Panc1 (cell line): ENCODE data around the gene RFPL1. TPM values are rescaled to one million over a fixed set of nuclear protein-coding genes. Genes with fewer than 3 reads are reported as not detected.
A peak's percentile ranks its signal among the peaks of the same experiment; 100 is the strongest.

ENCODE experiments used
- ATAC-seq: fragments of 200-7000 bp; cut with Tn5 transposase; 2 replicates; pipeline ENCODE4 v1.9.1; 2020; ENCODE audit warnings: mild to moderate bottlenecking, moderate library complexity
- BruUV-seq: library from RNA; stranded (reverse); fragments of 400-500 nt; replicated peaks from 2 replicates; lab custom pipeline; 2021; lab: Mats Ljungman, UMichigan
- CTCF ChIA-PET: fragments of 300-600 bp; sonication (Branson Sonifier 250); formaldehyde crosslinking; loops from one replicate; lab custom pipeline; 2022; ENCODE audit warnings: antibody characterized with exemption; lab: Charles Lee
- POLR2A ChIA-PET: fragments of 300-600 bp; sonication (Branson Sonifier 250); formaldehyde crosslinking; loops from one replicate; lab custom pipeline; 2022; ENCODE audit warnings: antibody characterized with exemption; lab: Charles Lee
- DNase-seq: peaks from one replicate; pipeline ENCODE4 v3.0.0-alpha.2; 2010; ENCODE audit warnings: low read depth, low spot score
- H3K27ac ChIP-seq: 2 replicates; pipeline ENCODE4 v1.5.1; 2011; ENCODE audit warnings: mild to moderate bottlenecking, low read length, inconsistent platforms
- H3K27me3 ChIP-seq: fragments of 200-500 bp; sonication (Bioruptor generic); 2 replicates; pipeline ENCODE4 v1.6.0; 2014; ENCODE audit warnings: low read length, inconsistent platforms; ENCODE audit not compliant: control insufficient read depth, insufficient read depth
- H3K36me3 ChIP-seq: fragments of 200-500 bp; sonication (Bioruptor generic); 2 replicates; pipeline ENCODE4 v1.5.1; 2014; ENCODE audit warnings: inconsistent platforms, mild to moderate bottlenecking, low read length, moderate library complexity; ENCODE audit not compliant: control insufficient read depth, insufficient read depth
- H3K4me1 ChIP-seq: 2 replicates; pipeline ENCODE4 v1.5.1; 2011; ENCODE audit warnings: inconsistent platforms, mild to moderate bottlenecking, low read length, moderate library complexity; ENCODE audit not compliant: control insufficient read depth, insufficient read depth
- H3K4me3 ChIP-seq, 2 experiments: 2 replicates each; pipeline ENCODE4 v1.5.1; 2011 to 2012; ENCODE audit warnings: low read depth in 2 of 2, low read length in 2 of 2, mild to moderate bottlenecking in 2 of 2, inconsistent platforms in 1 of 2, moderate library complexity in 1 of 2
- H3K9me3 ChIP-seq: fragments of 200-500 bp; sonication (Bioruptor generic); 2 replicates; pipeline ENCODE4 v1.5.1; 2014; ENCODE audit warnings: low read depth, mild to moderate bottlenecking, inconsistent platforms, low read length, moderate library complexity; ENCODE audit not compliant: control insufficient read depth, insufficient read depth
- CTCF ChIP-seq: fragments of 450-650 bp; IDR thresholded peaks from 2 replicates; pipeline ENCODE4 v1.5.1; 2017; ENCODE audit warnings: mild to moderate bottlenecking
- POLR2AphosphoS5 ChIP-seq: IDR thresholded peaks from 2 replicates; pipeline ENCODE4 v1.6.1; 2012; ENCODE audit warnings: mild to moderate bottlenecking, low read depth, low read length, moderate library complexity
- REST ChIP-seq, 2 experiments: IDR thresholded peaks; 2 replicates each; pipeline ENCODE4 v1.6.1; 2011 to 2012; ENCODE audit warnings: low read depth in 2 of 2, control low read depth in 1 of 2, low read length in 1 of 2, mild to moderate bottlenecking in 1 of 2, moderate library complexity in 1 of 2; ENCODE audit not compliant: insufficient read depth in 1 of 2
- SIN3A ChIP-seq: IDR thresholded peaks from 2 replicates; pipeline ENCODE4 v1.6.1; 2012; ENCODE audit warnings: low read depth, mild to moderate bottlenecking, low read length, moderate library complexity, borderline replicate concordance; ENCODE audit not compliant: insufficient read depth
- TCF7L2 ChIP-seq: IDR thresholded peaks from 2 replicates; pipeline ENCODE4 v1.6.1; 2011; ENCODE audit warnings: mild to moderate bottlenecking, low read depth, low read length, inconsistent platforms
- in situ Hi-C: cut with HindIII; loops from 2 replicates; pipeline ENCODE4 v1.10.0; 2016; ENCODE audit warnings: low sequenced_read_pairs, low pct_unique_long_range_greater_than_20kb
- intact Hi-C: fragments of 100-400 bp; cut with micrococcal nuclease; formaldehyde crosslinking; loops from one replicate; pipeline ENCODE4 v1.10.0; 2022; ENCODE audit not compliant: unreplicated experiment
- total RNA-seq: library from RNA; stranded (reverse); gene quantifications from one replicate; pipeline ENCODE4 v1.2.1, GENCODE V29; 2021; ENCODE audit not compliant: unreplicated experiment

Gene RFPL1
- total RNA-seq, 1 experiment from 2014 or later = not detected

DNA sequence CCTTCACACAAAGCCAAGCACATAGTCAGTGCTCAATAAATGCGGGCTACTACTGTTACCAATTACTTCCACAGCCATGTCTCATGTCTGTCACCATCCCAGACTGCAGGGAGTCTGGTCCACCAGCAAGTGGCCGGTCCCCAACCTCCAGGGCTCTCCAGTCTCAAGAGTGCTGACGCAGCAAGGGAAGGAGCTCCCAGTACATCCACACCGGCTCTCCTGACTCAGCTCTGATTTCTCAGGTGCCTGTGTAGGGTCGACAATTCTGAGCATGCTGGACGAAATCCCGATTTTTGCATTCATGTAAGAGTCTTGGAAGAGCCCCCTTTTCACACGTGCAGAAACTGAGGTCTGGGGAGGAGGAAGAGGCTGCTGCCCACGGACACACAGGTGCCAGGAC is 31.4 kb downstream of the RFPL1 start:
- no peak overlapping the region for H3K27ac ChIP-seq
- in situ Hi-C loops (no loop called here), intact Hi-C loops (no loop called here)
- BruUV-seq = no TSS peak
- ChIA-PET POLR2A (interaction anchor here (0.6 kb wide), 1 partner anchor 39 kb away, joined by 3 read pairs; no protein-coding TSS in a partner anchor), CTCF (interaction anchor here (1.3 kb wide), 1 partner anchor 84 kb away, joined by 9 read pairs; the partner anchor contains the start of gene THOC5)
- H3K4me1 ChIP-seq = no peaks in the 10 kb centered on the region
- H3K9me3 ChIP-seq = no peaks in the 10 kb centered on the region
- DNase-seq = no peak
- H3K27me3 ChIP-seq = no peaks in the 10 kb centered on the region
- peak overlapping the region; percentile 50 to 56 for H3K4me3 ChIP-seq
- H3K36me3 ChIP-seq = no peaks in the 10 kb centered on the region
- TF ChIP-seq SIN3A (no peak), CTCF (no peak), TCF7L2 (no peak), POLR2AphosphoS5 (no peak), REST (IDR thresholded peaks at IDR 0.05; ENCODE audit: insufficient read depth in 1 of 2, low read depth in 2 of 2, low read length in 1 of 2) (no peak)
- ATAC-seq = no peak; the same call in 1 of the 2 replicates

DNA sequence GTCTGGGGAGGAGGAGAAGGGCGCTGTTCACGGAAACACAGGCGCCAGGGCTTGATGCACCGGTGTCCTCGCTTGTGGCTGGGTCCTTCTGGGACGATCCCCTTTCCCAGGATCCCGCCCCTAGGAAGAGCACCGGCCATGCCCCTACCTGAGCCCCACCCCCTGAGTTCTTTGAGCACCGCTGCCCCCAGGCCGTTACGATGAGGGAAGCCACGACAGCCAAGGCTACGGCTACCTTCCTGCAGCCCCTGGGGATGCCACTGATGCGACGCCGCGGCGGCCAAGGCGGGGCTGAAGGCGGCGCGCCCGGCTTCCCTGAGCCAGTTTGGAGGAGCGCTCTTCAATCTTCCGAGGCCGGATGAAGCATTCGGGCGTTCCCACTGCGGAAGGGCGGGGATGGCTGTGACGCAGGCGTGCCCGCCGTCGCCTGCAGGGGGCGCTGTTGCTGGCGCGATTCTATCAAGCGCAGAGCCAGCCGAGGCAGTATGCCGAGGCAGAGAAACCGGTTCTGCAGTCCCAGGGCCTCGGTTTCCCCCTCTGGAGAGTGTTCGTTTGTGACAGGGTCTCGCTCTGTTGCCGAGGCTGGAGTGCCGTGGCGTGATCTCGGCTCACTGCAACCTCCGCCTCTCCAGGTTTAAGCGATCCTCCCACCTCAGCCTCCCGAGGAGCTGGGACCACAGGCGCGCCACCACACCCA is 31.9 kb downstream of the RFPL1 start:
- DNase-seq (peak; percentile 18), ATAC-seq (peak; percentile 96)
- ChIA-PET POLR2A (no interaction called here), CTCF (interaction anchor here (0.6 to 1.3 kb wide), 3 partner anchors 83 to 118 kb away, joined by 3 to 9 read pairs (median 4); partner anchors contain the start of gene THOC5)
- no peaks in the 10 kb centered on the region for H3K36me3 ChIP-seq
- TF ChIP-seq SIN3A (0 out of 2 replicates have a peak, but pooled peaks have one; percentile 24), CTCF (peak; percentile 96), TCF7L2 (no peak)
- H3K27ac ChIP-seq = no peak overlapping the region
- intact Hi-C loops = no loop called here
- H3K27me3 ChIP-seq = no peaks in the 10 kb centered on the region
- no TSS peak for BruUV-seq
- no peaks in the 10 kb centered on the region for H3K4me1 ChIP-seq
- peak overlapping the region; percentile 50 to 56 for H3K4me3 ChIP-seq
- in situ Hi-C loops = no loop called here
- H3K9me3 ChIP-seq = no peaks in the 10 kb centered on the region
